Ectodermal cell (in vitro differentiated cells): ENCODE data around the gene SCUBE3.

Experiments used
- H3K27ac ChIP-seq: 2 replicates; pipeline ENCODE4 v1.7.0; 2013; ENCODE audit warnings: mild to moderate bottlenecking, low read depth, low read length; ENCODE audit not compliant: insufficient read depth, poor library complexity, severe bottlenecking
- H3K27me3 ChIP-seq: 2 replicates; pipeline ENCODE4 v1.7.0; 2013; ENCODE audit warnings: mild to moderate bottlenecking, low read length; ENCODE audit not compliant: insufficient read depth, control insufficient read depth, poor library complexity, severe bottlenecking
- H3K36me3 ChIP-seq: one replicate; pipeline ENCODE4 v1.7.0; 2013; ENCODE audit warnings: low read length; ENCODE audit not compliant: control insufficient read depth, insufficient read depth
- H3K4me1 ChIP-seq: one replicate; pipeline ENCODE4 v1.7.0; 2013; ENCODE audit warnings: low read length; ENCODE audit not compliant: control insufficient read depth, insufficient read depth
- H3K4me3 ChIP-seq: 2 replicates; pipeline ENCODE4 v1.7.0; 2013; ENCODE audit warnings: low read depth, low read length, control low read depth; ENCODE audit not compliant: insufficient read depth
- H3K9me3 ChIP-seq: 2 replicates; pipeline ENCODE4 v1.7.0; 2013; ENCODE audit warnings: mild to moderate bottlenecking, low read length, moderate library complexity; ENCODE audit not compliant: control insufficient read depth
- WGBS, 2 experiments: methylation state at CpG; one replicate each; pipeline ENCODE4 v1.1.7; 2013; ENCODE audit warnings: missing lambda C conversion rate in 2 of 2; 5-methylcytosine and 5-hydroxymethylcytosine counted together

SCUBE3 gene

DNA sequence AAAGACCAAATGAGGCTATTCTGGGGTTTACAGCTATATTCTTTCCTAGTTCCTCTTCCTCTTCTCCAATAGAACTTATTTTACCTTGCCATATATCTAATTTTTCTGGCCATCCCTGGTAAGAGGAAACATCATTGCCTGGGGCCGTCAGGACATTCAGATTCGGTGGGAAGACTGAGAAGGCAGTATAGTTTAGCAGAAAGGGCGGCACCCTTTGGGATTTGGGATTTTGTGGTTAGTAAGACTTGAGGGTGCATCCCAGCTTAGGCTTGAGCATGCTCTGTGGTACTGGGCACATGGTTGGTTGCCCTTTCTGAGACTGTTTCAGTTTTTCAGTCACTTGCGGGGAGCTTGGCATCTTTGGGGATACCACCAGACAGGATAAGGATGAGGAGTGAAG, 21.1 kb downstream of the SCUBE3 start:
- WGBS, 2 experiments = 72 to 74% methylated on average over 4 of the region's 4 CpGs
- Histone ChIP-seq H3K36me3 (peaks cover 27% of the 10 kb centered on the region), H3K4me3 (no peak overlapping the region), H3K9me3 (no peaks in the 10 kb centered on the region), H3K4me1 (peaks cover 25% of the 10 kb centered on the region), H3K27ac (no peak overlapping the region), H3K27me3 (no peaks in the 10 kb centered on the region)

GRCh38 chr6:35236223-35236622, 22.5 kb downstream of the SCUBE3 start:
- Histone ChIP-seq H3K4me3 (no peak overlapping the region), H3K36me3 (peaks cover 33% of the 10 kb centered on the region), H3K4me1 (peaks cover 25% of the 10 kb centered on the region), H3K27ac (no peak overlapping the region), H3K27me3 (no peaks in the 10 kb centered on the region), H3K9me3 (no peaks in the 10 kb centered on the region)
- WGBS, 2 experiments = 94% methylated on average over 5 of the region's 5 CpGs

DNA sequence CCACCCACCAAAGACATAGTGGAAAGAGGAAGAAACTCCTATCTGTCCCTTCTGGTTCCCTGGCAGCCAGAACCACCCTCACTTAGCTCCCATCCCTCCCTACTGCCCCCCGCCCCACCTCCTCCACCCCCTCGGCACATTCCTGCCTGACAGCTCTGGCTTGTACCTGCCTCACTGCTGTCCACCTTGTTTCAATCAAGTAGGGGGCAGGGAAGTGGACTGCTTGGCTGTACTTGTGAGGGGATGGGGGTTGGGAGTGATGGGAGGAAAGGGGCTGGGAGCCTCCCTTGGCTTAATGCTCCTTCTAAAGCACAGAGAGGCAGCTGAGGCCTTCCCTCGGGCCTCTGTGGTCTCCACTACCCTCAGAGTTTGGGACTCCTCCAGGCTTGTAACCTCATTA, 23.7 kb downstream of the SCUBE3 start:
- H3K4me3 ChIP-seq = no peak overlapping the region
- H3K27me3 ChIP-seq = no peaks in the 10 kb centered on the region
- peaks cover 25% of the 10 kb centered on the region for H3K4me1 ChIP-seq
- no peaks in the 10 kb centered on the region for H3K9me3 ChIP-seq
- peaks cover 33% of the 10 kb centered on the region for H3K36me3 ChIP-seq
- H3K27ac ChIP-seq = no peak overlapping the region
- WGBS, 2 experiments = 53 to 59% methylated on average over 1 to 2 of the region's 3 CpGs

GRCh38 chr6:35238843-35239289, 25.1 kb downstream of the SCUBE3 start:
- no peaks in the 10 kb centered on the region for H3K27me3 ChIP-seq
- H3K9me3 ChIP-seq = no peaks in the 10 kb centered on the region
- peaks cover 25% of the 10 kb centered on the region for H3K4me1 ChIP-seq
- H3K4me3 ChIP-seq = no peak overlapping the region
- no peak overlapping the region for H3K27ac ChIP-seq
- WGBS, 2 experiments = 19 to 23% methylated on average over 3 of the region's 3 CpGs
- H3K36me3 ChIP-seq = peaks cover 35% of the 10 kb centered on the region

GRCh38 chr6:35239581-35239980, 25.8 kb downstream of the SCUBE3 start:
- WGBS, 2 experiments = 92 to 93% methylated on average over 4 of the region's 4 CpGs
- peaks cover 32% of the 10 kb centered on the region for H3K36me3 ChIP-seq

DNA sequence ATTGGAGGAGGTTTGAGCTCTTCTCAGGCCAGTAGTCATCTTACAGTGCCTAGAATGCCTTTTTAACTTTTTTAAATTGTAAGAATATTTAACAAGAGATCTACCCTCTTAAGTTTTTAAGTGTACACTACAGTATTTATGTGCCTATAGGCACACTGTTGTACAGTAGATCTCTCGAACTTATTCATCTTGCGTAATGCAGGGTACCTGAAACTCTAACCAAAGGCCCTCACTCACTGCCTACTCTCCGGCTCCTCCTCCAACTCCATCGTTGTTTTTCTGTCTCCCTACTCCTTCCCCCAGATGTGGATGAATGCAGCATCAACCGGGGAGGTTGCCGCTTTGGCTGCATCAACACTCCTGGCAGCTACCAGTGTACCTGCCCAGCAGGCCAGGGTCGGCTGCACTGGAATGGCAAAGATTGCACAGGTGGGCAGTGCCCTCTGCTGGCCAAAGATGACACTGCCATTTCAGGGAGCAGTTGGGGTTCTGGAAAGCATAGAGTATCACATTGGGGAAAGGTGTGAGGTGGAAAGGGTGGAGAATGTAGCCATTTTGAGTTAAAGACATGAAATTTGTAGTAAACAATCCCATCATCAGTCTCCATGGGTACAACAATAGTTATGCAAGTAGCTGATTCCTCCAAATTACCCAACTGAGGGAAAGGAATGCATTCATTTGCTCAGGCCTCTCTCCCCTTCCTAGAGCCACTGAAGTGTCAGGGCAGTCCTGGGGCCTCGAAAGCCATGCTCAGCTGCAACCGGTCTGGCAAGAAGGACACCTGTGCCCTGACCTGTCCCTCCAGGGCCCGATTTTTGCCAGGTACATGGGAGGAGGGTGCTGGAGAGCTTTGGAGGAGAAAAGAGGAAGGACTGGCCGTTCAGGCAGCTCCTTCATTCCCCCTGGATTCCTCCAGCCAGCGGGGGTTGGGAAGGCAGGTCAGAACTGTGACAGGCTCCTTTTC, 27.4 kb downstream of the SCUBE3 start:
- H3K27me3 ChIP-seq = no peaks in the 10 kb centered on the region
- no peaks in the 10 kb centered on the region for H3K9me3 ChIP-seq
- 41 to 48% methylated on average over 12 of the region's 12 CpGs for WGBS, 2 experiments
- H3K27ac ChIP-seq = no peak overlapping the region
- no peak overlapping the region for H3K4me3 ChIP-seq
- H3K4me1 ChIP-seq = peaks cover 25% of the 10 kb centered on the region
- H3K36me3 ChIP-seq = peaks cover 30% of the 10 kb centered on the region

More at GRCh38 chr6:35239581-35239980, 25.8 kb downstream of the SCUBE3 start:
- Histone ChIP-seq H3K9me3 (no peaks in the 10 kb centered on the region), H3K27ac (no peak overlapping the region), H3K4me1 (peaks cover 25% of the 10 kb centered on the region), H3K4me3 (no peak overlapping the region), H3K27me3 (no peaks in the 10 kb centered on the region)

- Histone ChIP-seq H3K27ac (no peak overlapping the region), H3K4me1 (peaks cover 19% of the 10 kb centered on the region), H3K36me3 (peaks cover 32% of the 10 kb centered on the region), H3K9me3 (no peaks in the 10 kb centered on the region), H3K4me3 (no peak overlapping the region), H3K27me3 (no peaks in the 10 kb centered on the region)
- 93 to 97% methylated on average over 5 of the region's 5 CpGs for WGBS, 2 experiments
Measured at GRCh38 chr6:35242486-35242885, 28.7 kb downstream of the SCUBE3 start.

- Histone ChIP-seq H3K4me3 (no peak overlapping the region), H3K9me3 (no peaks in the 10 kb centered on the region), H3K36me3 (peaks cover 29% of the 10 kb centered on the region), H3K27ac (no peak overlapping the region), H3K4me1 (peaks cover 15% of the 10 kb centered on the region), H3K27me3 (no peaks in the 10 kb centered on the region)
- 96% methylated on average over 13 of the region's 13 CpGs for WGBS, 2 experiments
Measured at GRCh38 chr6:35242906-35243305, 29.1 kb downstream of the SCUBE3 start.

- 90 to 95% methylated on average over 16 to 17 of the region's 17 CpGs for WGBS, 2 experiments
- Histone ChIP-seq H3K9me3 (no peaks in the 10 kb centered on the region), H3K36me3 (peaks cover 29% of the 10 kb centered on the region), H3K4me1 (peaks cover 10% of the 10 kb centered on the region), H3K27ac (no peak overlapping the region), H3K27me3 (no peaks in the 10 kb centered on the region), H3K4me3 (no peak overlapping the region)
Measured at GRCh38 chr6:35243386-35243958, 29.7 kb downstream of the SCUBE3 start.

GRCh38 chr6:35244551-35244950, 30.8 kb downstream of the SCUBE3 start:
- H3K27me3 ChIP-seq = no peaks in the 10 kb centered on the region
- H3K27ac ChIP-seq = no peak overlapping the region
- H3K4me3 ChIP-seq = no peak overlapping the region
- H3K9me3 ChIP-seq = no peaks in the 10 kb centered on the region
- peaks cover 29% of the 10 kb centered on the region for H3K36me3 ChIP-seq
- H3K4me1 ChIP-seq = no peaks in the 10 kb centered on the region
- 97% methylated on average over 7 of the region's 7 CpGs for WGBS, 2 experiments
